GM12878 (cell line): ENCODE results near the gene GEMIN8. TPM values are rescaled to one million over a fixed set of nuclear protein-coding genes. Genes with fewer than 3 reads are reported as not detected.
A peak's percentile ranks its signal among the peaks of the same experiment; 100 is the strongest.

Source experiments
- ATAC-seq: fragments of 200-7000 bp; cut with Tn5 transposase; 3 replicates; pipeline ENCODE4 v1.9.1; 2020; ENCODE audit warnings: mild to moderate bottlenecking, moderate library complexity
- BruUV-seq: library from RNA; stranded (reverse); fragments of 400-500 nt; replicated peaks from 2 replicates; lab custom pipeline; 2021; lab: Mats Ljungman, UMichigan
- CTCF ChIA-PET: fragments of 300-600 bp; sonication (Branson Sonifier 250); formaldehyde crosslinking; extraction: SDS; loops from one replicate; lab custom pipeline; 2021; ENCODE audit warnings: inconsistent platforms; lab: Yijun Ruan, JAX
- POLR2A ChIA-PET: fragments of 350-600 bp; formaldehyde crosslinking; extraction: SDS; loops from one replicate; lab custom pipeline; 2021; ENCODE audit warnings: inconsistent platforms; lab: Charles Lee
- RAD21 ChIA-PET: fragments of 300-600 bp; sonication (Branson Sonifier 250); formaldehyde crosslinking; loops from one replicate; lab custom pipeline; 2023; ENCODE audit warnings: antibody characterized with exemption; ENCODE audit not compliant: unreplicated experiment; lab: Charles Lee
- SMC1A ChIA-PET: fragments of 300-600 bp; sonication (Branson Sonifier 250); formaldehyde crosslinking; loops from one replicate; lab custom pipeline; 2023; ENCODE audit not compliant: unreplicated experiment, uncharacterized antibody; lab: Charles Lee
- DNase-seq: peaks from one replicate; pipeline ENCODE4 v3.0.0-alpha.2; 2011; ENCODE audit warnings: low read depth, low spot score
- FAIRE-seq: peaks from 3 replicates; lab custom pipeline; 2011; peaks lifted over from hg19 to GRCh38; lab: Jason Lieb, UNC
- H2AFZ ChIP-seq: 2 replicates; pipeline ENCODE4 v1.6.0; 2011; ENCODE audit warnings: low read depth, low read length, control low read depth; ENCODE audit not compliant: control insufficient read depth
- H3K27ac ChIP-seq: 2 replicates; pipeline ENCODE4 v1.5.1; 2011; ENCODE audit warnings: control low read depth; ENCODE audit not compliant: control insufficient read depth, insufficient read depth
- H3K27me3 ChIP-seq, 2 experiments: replicated peaks in 1 of 2; 2 replicates each; pipeline versions ENCODE4 v1.6.0 to v1.6.1; 2011; ENCODE audit warnings: low read length in 1 of 2; ENCODE audit not compliant: control insufficient read depth in 2 of 2, insufficient read depth in 2 of 2
- H3K36me3 ChIP-seq, 2 experiments: 2 replicates each; pipeline ENCODE4 v1.5.1; 2011; ENCODE audit warnings: low read length in 1 of 2; ENCODE audit not compliant: control insufficient read depth in 2 of 2, insufficient read depth in 2 of 2
- H3K4me1 ChIP-seq: 2 replicates; pipeline ENCODE4 v1.6.1; 2011; ENCODE audit warnings: mild to moderate bottlenecking, low read length, moderate library complexity, mixed read lengths; ENCODE audit not compliant: control insufficient read depth, insufficient read depth
- H3K4me2 ChIP-seq: 2 replicates; pipeline ENCODE4 v1.6.0; 2011; ENCODE audit warnings: control low read depth; ENCODE audit not compliant: control insufficient read depth, insufficient read depth
- H3K4me3 ChIP-seq: fragments of 200-600 bp; sonication (generic); 2 replicates; pipeline ENCODE4 v1.5.1; 2016
- H3K79me2 ChIP-seq: 2 replicates; pipeline ENCODE4 v1.6.0; 2011; ENCODE audit warnings: low read length; ENCODE audit not compliant: control insufficient read depth, insufficient read depth
- H3K9ac ChIP-seq: 2 replicates; pipeline ENCODE4 v1.8.0; 2011; ENCODE audit warnings: low read length, control low read depth, mixed read lengths; ENCODE audit not compliant: control insufficient read depth, insufficient read depth
- H3K9me3 ChIP-seq: replicated peaks from 3 replicates; pipeline ENCODE4 v1.5.1; 2011; ENCODE audit warnings: mild to moderate bottlenecking, low read length; ENCODE audit not compliant: control insufficient read depth, insufficient read depth
- H4K20me1 ChIP-seq: 2 replicates; pipeline ENCODE4 v1.6.0; 2011; ENCODE audit not compliant: control insufficient read depth, insufficient read depth
- CHD2 ChIP-seq: IDR thresholded peaks from 2 replicates; pipeline ENCODE4 v1.6.1; 2011; ENCODE audit warnings: low read depth, low read length, improper control_type of control experiment, borderline replicate concordance
- GABPA ChIP-seq: IDR thresholded peaks from 2 replicates; pipeline ENCODE4 v1.6.1; 2014; ENCODE audit warnings: antibody characterized with exemption, low read depth, mild to moderate bottlenecking, inconsistent platforms
- IKZF1 ChIP-seq: fragments of 450-650 bp; conservative IDR thresholded peaks from 2 replicates; pipeline ENCODE4 v1.6.1; 2017; ENCODE audit warnings: antibody characterized with exemption, mild to moderate bottlenecking
- JUNB ChIP-seq: IDR thresholded peaks from 2 replicates; pipeline ENCODE4 v1.6.1; 2016; ENCODE audit warnings: antibody characterized with exemption, mild to moderate bottlenecking
- JUND ChIP-seq: IDR thresholded peaks from 2 replicates; pipeline ENCODE4 v1.6.1; 2012; ENCODE audit warnings: low read depth, mild to moderate bottlenecking, low read length, improper control_type of control experiment, moderate library complexity
- KAT2A ChIP-seq: conservative IDR thresholded peaks from 2 replicates; pipeline ENCODE4 v1.6.1; 2011; ENCODE audit warnings: low read depth, low read length; ENCODE audit not compliant: control insufficient read depth
- MLLT1 ChIP-seq: fragments of 450-650 bp; IDR thresholded peaks from 2 replicates; pipeline ENCODE4 v1.6.1; 2016; ENCODE audit warnings: mild to moderate bottlenecking
- NR2C1 ChIP-seq: fragments of 450-650 bp; IDR thresholded peaks from 2 replicates; pipeline ENCODE4 v1.6.1; 2017; ENCODE audit warnings: antibody characterized with exemption, mild to moderate bottlenecking, moderate library complexity
- PKNOX1 ChIP-seq: fragments of 450-650 bp; IDR thresholded peaks from 2 replicates; pipeline ENCODE4 v1.6.1; 2016; ENCODE audit warnings: mild to moderate bottlenecking
- RELB ChIP-seq: fragments of 450-650 bp; IDR thresholded peaks from 2 replicates; pipeline ENCODE4 v1.6.1; 2017; ENCODE audit warnings: low read depth, mild to moderate bottlenecking, moderate library complexity
- RUNX3 ChIP-seq: IDR thresholded peaks from 2 replicates; pipeline ENCODE4 v1.6.1; 2012; ENCODE audit warnings: low read length, inconsistent platforms
- TBL1XR1 ChIP-seq: IDR thresholded peaks from 2 replicates; pipeline ENCODE4 v1.6.1; 2012; ENCODE audit warnings: low read depth, low read length, improper control_type of control experiment
- TCF12 ChIP-seq: IDR thresholded peaks from 2 replicates; pipeline ENCODE4 v1.6.1; 2011; ENCODE audit warnings: low read depth, mild to moderate bottlenecking, low read length
- USF1 ChIP-seq: IDR thresholded peaks from 2 replicates; pipeline ENCODE4 v1.6.1; 2011; ENCODE audit warnings: borderline replicate concordance, low read depth, mild to moderate bottlenecking, moderate library complexity, mixed read lengths, low read length; ENCODE audit not compliant: insufficient read depth; ENCODE audit errors: extremely low read length
- USF2 ChIP-seq: IDR thresholded peaks from 2 replicates; pipeline ENCODE4 v1.6.1; 2011; ENCODE audit warnings: low read depth, low read length, improper control_type of control experiment, borderline replicate concordance
- in situ Hi-C: fragments of 300-500 bp; cut with MboI; formaldehyde crosslinking; loops from 9 replicates; pipeline ENCODE4 v1.14.3; 2018; ENCODE audit warnings: mixed read lengths
- intact Hi-C: fragments of 100-400 bp; cut with micrococcal nuclease; formaldehyde crosslinking; loops from one replicate; pipeline ENCODE4 v1.14.2; 2022; ENCODE audit not compliant: unreplicated experiment
- polyA plus RNA-seq, 11 experiments: library from polyadenylated mRNA; depleted of rRNA in 4 of 11; unstranded in 6 of 11; stranded (reverse) in 5 of 11; fragments of >200 nt; fragmentation: Nextera tagmentation in 4 of 11; fragmentation: Illumina TruSeq in 1 of 11; extraction: Ambion mirVana in 4 of 11; extraction: Trizol in 1 of 11; gene quantifications; 1 replicate in 1 of 11; 2 replicates in 10 of 11; pipeline versions ENCODE4 v1.2.1 to v1.2.3, GENCODE V29; 2011 to 2016; ENCODE audit warnings: inconsistent platforms in 2 of 11, missing spikeins in 2 of 11, low read depth in 1 of 11
- total RNA-seq, 4 experiments: library from RNA; depleted of rRNA in 3 of 4; stranded (reverse); fragments of >200 nt in 3 of 4; fragmentation: Illumina TruSeq in 1 of 4; extraction: Trizol in 1 of 4; gene quantifications; 2 replicates each; pipeline versions ENCODE4 v1.2.1 to v1.2.3, GENCODE V29; 2013 to 2021

GEMIN8 gene
- total and polyA plus RNA-seq, 10 of the 15 experiments (the other 5 are each of a cell fraction or from before 2014, with no cell fraction given): 18.4 to 87.0 (median 27.7) TPM

GRCh38 chrX:14028473-14028872 lies 1.2 kb downstream of the GEMIN8 start (continued):
- TF ChIP-seq PKNOX1 (peak; percentile 80), GABPA (0 out of 2 replicates have a peak, but pooled peaks have one; percentile 9), JUNB (peak; percentile 73), IKZF1 (0 out of 2 replicates have a peak, but pooled peaks have one; percentile 23), TCF12 (no peak), RUNX3 (no peak; the same call in 1 of the 2 replicates), NR2C1 (no peak), MLLT1 (0 out of 2 replicates have a peak, but pooled peaks have one; percentile 16)

- peak; percentile 82 for FAIRE-seq
- RAD21 ChIA-PET: interaction anchor here (1.0 to 5.2 kb wide), 12 partner anchors 268 to 517 kb away, joined by 3 to 28 read pairs (median 4); partner anchors contain the start of genes OFD1 and TRAPPC2
- in situ Hi-C loops: loop anchor here (5.0 to 10.0 kb wide), 3 partner anchors 123 to 1073 kb away; no protein-coding TSS in a partner anchor
- Histone ChIP-seq H3K9ac (no peak overlapping the region), H3K4me2 (peak overlapping the region; percentile 87), H2AFZ (no peak overlapping the region), H3K79me2 (peaks cover 15% of the 10 kb centered on the region), H3K9me3 (no peaks in the 10 kb centered on the region; the same call in 2 of the 3 replicates), H3K4me1 (peaks cover 6% of the 10 kb centered on the region), H3K27ac (peak overlapping the region; percentile 77), H3K4me3 (peak overlapping the region; percentile 81; the same call in 1 of the 2 replicates), H3K36me3 (no peaks in the 10 kb centered on the region), H4K20me1 (no peaks in the 10 kb centered on the region), H3K27me3 (no peaks in the 10 kb centered on the region)
- peak; percentile 70 for ATAC-seq
- POLR2A ChIA-PET: interaction anchor here (1.0 to 1.5 kb wide), 3 partner anchors 171 to 291 kb away, joined by 4 to 5 read pairs (median 4); no protein-coding TSS in a partner anchor
- intact Hi-C loops: loop anchor here (2.0 to 5.0 kb wide), 2 partner anchors 175 to 375 kb away; partner anchors contain the start of gene TCEANC
- SMC1A ChIA-PET: interaction anchor here (0.8 to 2.8 kb wide), 10 partner anchors 129 to 936 kb away, joined by 3 to 19 read pairs (median 4); partner anchors contain the start of gene RAB9A
- no TSS peak for BruUV-seq
- CTCF ChIA-PET: interaction anchor here (1.1 to 2.6 kb wide), 5 partner anchors 122 to 520 kb away, joined by 3 to 13 read pairs (median 7); no protein-coding TSS in a partner anchor
- peak; percentile 63 for DNase-seq
- TF ChIP-seq USF1 (no peak), CHD2 (no peak), TBL1XR1 (peak; percentile 82; the same call in 1 of the 2 replicates), RUNX3 (peak; percentile 64), JUND (peak; percentile 84), RELB (peak; percentile 35; the same call in 1 of the 2 replicates), KAT2A (no peak), USF2 (no peak), NR2C1 (0 out of 2 replicates have a peak, but pooled peaks have one; percentile 44)
Measured at GRCh38 chrX:14027511-14028019, 2.1 kb downstream of the GEMIN8 start.
